ENCODE results near the gene SNUPN. TPM values are rescaled to one million over a fixed set of nuclear protein-coding genes. Genes with fewer than 3 reads are reported as not detected.

SNUPN gene
- total RNA-seq, 1 experiment from 2014 or later, result 34.6 TPM

DNA sequence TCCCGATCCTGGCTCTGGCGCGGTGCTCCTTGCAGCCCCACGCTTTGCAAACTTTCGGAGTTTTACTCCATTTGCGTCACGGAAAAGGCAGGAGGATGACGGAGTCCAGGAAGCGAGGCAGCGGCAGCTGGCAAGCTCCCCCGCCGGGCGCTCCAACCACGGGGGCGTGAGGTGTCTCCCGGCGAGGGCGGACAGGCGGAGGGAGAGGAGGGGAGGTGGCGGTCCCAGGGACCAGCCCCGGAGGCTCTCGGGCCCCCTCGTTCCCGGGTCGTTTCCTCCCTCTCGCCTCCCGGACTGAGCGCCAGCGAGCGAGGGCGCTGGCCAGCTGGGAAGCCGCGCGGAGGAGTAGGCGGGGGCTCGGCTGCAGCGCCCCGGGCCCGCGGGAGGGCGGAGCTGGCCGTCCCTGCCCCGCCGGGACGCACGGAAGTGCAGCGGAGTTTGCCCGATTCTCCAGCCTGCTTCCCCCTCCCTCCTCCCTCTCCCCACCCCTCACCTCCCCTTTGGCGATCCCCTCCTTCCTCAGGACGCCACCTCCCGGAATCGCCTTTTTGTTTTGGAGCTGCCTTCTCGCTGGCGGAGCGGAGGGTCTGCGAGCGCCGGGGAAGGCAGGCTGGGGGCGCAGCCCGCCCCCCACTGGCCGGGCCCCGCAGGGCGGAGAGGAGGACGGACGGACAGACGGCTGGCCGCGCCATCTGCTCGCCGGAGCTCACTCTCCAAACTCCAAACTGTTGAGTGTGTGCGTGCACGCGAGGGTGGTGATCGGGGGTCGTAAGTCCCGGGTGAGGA is 22.0 kb upstream of the SNUPN start, which contains the start of gene SNX33:
Gene SNX33 (plus strand): TSS at position 543 of the 786 bp plus-strand sequence. CDS start 1,191 bp downstream, outside the sequence.
- POLR2A ChIA-PET (ENCODE audit: low non-redundant PET), result interaction anchor here (0.5 to 0.7 kb wide), 2 partner anchors 205 to 664 kb away, joined by 4 to 7 read pairs; partner anchors contain the start of gene ETFA

DNA sequence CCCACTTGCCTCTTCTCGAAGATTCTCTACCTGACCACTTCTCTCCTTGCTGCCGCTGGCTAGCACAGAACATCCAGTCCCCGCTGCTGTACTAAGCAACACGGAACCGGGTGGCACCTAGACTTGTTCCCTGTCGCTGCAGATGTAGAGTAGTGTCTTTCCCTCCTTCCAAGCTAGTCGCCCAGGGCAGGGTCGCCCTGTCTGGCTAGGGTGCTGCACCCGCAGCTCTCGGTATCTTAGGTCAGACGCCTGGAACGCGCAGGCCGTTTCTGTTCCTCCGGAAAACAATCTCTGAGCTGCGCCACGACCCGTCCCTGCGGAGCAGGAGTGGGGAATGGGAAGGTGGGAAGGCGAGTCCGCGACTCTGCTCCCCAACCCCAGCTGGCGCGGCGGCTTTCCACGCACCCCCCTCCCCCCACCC is 21.4 kb upstream of the SNUPN start:
- no peak for TF ChIP-seq EZH2 (IDR thresholded peaks at IDR 0.05; ENCODE audit: borderline replicate concordance, low read depth, low read length, poor library complexity, severe bottlenecking)
- TF ChIP-seq, protein P1, sequence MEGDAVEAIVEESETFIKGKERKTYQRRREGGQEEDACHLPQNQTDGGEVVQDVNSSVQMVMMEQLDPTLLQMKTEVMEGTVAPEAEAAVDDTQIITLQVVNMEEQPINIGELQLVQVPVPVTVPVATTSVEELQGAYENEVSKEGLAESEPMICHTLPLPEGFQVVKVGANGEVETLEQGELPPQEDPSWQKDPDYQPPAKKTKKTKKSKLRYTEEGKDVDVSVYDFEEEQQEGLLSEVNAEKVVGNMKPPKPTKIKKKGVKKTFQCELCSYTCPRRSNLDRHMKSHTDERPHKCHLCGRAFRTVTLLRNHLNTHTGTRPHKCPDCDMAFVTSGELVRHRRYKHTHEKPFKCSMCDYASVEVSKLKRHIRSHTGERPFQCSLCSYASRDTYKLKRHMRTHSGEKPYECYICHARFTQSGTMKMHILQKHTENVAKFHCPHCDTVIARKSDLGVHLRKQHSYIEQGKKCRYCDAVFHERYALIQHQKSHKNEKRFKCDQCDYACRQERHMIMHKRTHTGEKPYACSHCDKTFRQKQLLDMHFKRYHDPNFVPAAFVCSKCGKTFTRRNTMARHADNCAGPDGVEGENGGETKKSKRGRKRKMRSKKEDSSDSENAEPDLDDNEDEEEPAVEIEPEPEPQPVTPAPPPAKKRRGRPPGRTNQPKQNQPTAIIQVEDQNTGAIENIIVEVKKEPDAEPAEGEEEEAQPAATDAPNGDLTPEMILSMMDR (conservative IDR thresholded peaks at IDR 0.05; ENCODE audit: low read depth, low read length), result no peak
- ChIA-PET POLR2A (ENCODE audit: low non-redundant PET) (no interaction called here), CTCF (interaction anchor here (1.3 to 2.4 kb wide), 2 partner anchors 9 to 279 kb away, joined by 6 to 8 read pairs; partner anchors contain the start of gene MAN2C1)
- peak overlapping the region; percentile 96 for H3K4me3 ChIP-seq (ENCODE audit: low read depth, low read length, poor library complexity, severe bottlenecking)
- BruUV-seq (replicated peaks), result no TSS peak
- peak; percentile 19 for DNase-seq (ENCODE audit: low spot score)
- peak overlapping the region; percentile 76 for H3K27ac ChIP-seq (ENCODE audit: low read depth, low read length, poor library complexity, severe bottlenecking)
- no peaks in the 10 kb centered on the region for H3K27me3 ChIP-seq (replicated peaks; ENCODE audit: insufficient read depth, low read depth, low read length, poor library complexity)
- intact Hi-C loops (cut with micrococcal nuclease; ENCODE audit: unreplicated experiment), result loop anchor here (5.0 kb wide), 1 partner anchor 140 kb away; no protein-coding TSS in a partner anchor
- no peaks in the 10 kb centered on the region for H3K36me3 ChIP-seq (ENCODE audit: insufficient read depth, low read length, poor library complexity, severe bottlenecking)
- no peaks in the 10 kb centered on the region for H3K9me3 ChIP-seq (ENCODE audit: low read depth, low read length, poor library complexity, severe bottlenecking)
- peaks cover 6% of the 10 kb centered on the region for H3K4me1 ChIP-seq (ENCODE audit: insufficient read depth, low read length, poor library complexity, severe bottlenecking)

More for the DNA sequence above, 22.0 kb upstream of the SNUPN start, which contains the start of gene SNX33:
- Histone ChIP-seq H3K27ac (ENCODE audit: low read depth, low read length, poor library complexity, severe bottlenecking) (peak within 1 kb of the TSS; percentile 76), H3K4me1 (ENCODE audit: insufficient read depth, low read length, poor library complexity, severe bottlenecking) (peaks cover 6% of the 10 kb centered on the region), H3K27me3 (replicated peaks; ENCODE audit: insufficient read depth, low read depth, low read length, poor library complexity) (no peaks in the 10 kb centered on the region), H3K36me3 (ENCODE audit: insufficient read depth, low read length, poor library complexity, severe bottlenecking) (no peaks in the 10 kb centered on the region), H3K9me3 (ENCODE audit: low read depth, low read length, poor library complexity, severe bottlenecking) (no peaks in the 10 kb centered on the region), H3K4me3 (ENCODE audit: low read depth, low read length, poor library complexity, severe bottlenecking) (peak within 1 kb of the TSS; percentile 96)
- BruUV-seq (replicated peaks), result no TSS peak
- CTCF ChIA-PET, result interaction anchor here (0.5 to 2.4 kb wide), 4 partner anchors 9 to 280 kb away, joined by 4 to 10 read pairs (median 7); partner anchors contain the start of gene MAN2C1
- no peak for TF ChIP-seq EZH2 (IDR thresholded peaks at IDR 0.05; ENCODE audit: borderline replicate concordance, low read depth, low read length, poor library complexity, severe bottlenecking)
- TF ChIP-seq, protein P1 (conservative IDR thresholded peaks at IDR 0.05; ENCODE audit: low read depth, low read length), result peak; percentile 66
- peak; percentile 77 for DNase-seq (ENCODE audit: low spot score)
- intact Hi-C loops (cut with micrococcal nuclease; ENCODE audit: unreplicated experiment), result loop anchor here (5.0 kb wide), 1 partner anchor 140 kb away; no protein-coding TSS in a partner anchor

DNA sequence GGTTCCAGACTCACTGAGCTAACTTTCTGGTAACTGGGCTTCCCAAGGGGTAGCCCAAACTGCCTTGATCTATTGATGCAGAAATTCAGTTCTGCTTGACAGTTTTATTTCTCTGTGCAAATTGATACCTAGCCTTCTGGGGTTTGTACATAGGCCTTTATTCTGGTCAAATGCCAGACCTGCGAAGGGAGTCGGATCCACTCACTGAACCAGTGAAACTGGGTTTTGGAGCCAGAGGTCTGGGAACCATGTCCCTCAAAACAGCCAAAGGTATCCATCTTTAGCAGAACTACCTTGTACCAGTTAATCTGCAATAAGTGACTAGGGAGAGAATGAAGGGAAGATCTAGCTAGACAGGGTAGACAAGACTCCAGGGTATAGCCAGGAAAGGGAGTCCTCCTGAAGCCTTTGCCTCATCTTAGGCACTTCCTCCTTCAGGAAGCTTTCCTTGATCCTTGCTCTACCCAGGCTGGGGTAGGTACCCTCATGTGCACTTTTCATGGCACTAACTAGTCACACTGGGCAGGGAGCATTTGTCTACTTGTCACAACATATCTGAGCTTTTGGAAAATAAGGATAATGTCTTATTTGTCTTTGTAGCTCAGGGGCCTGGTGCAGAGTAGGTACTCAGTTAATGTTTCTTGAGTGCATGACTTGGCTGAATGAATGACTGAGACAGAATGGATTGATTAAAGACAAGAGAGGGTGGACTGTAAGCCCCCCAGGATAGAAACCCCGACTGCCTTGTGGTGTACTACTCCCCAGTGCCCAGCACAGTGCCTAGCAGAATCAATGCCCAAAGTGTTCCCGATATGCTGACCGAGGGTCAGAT is 20.8 kb upstream of the SNUPN start:
- CTCF ChIA-PET, result interaction anchor here (0.6 to 2.4 kb wide), 2 partner anchors 278 to 312 kb away, joined by 8 read pairs; partner anchors contain the start of gene MAN2C1
- peak overlapping the region; percentile 96 for H3K4me3 ChIP-seq (ENCODE audit: low read depth, low read length, poor library complexity, severe bottlenecking)
- peak overlapping the region; percentile 76 for H3K27ac ChIP-seq (ENCODE audit: low read depth, low read length, poor library complexity, severe bottlenecking)
- H3K27me3 ChIP-seq (replicated peaks; ENCODE audit: insufficient read depth, low read depth, low read length, poor library complexity), result no peaks in the 10 kb centered on the region
- H3K9me3 ChIP-seq (ENCODE audit: low read depth, low read length, poor library complexity, severe bottlenecking), result no peaks in the 10 kb centered on the region
- POLR2A ChIA-PET (ENCODE audit: low non-redundant PET), result no interaction called here
- peaks cover 6% of the 10 kb centered on the region for H3K4me1 ChIP-seq (ENCODE audit: insufficient read depth, low read length, poor library complexity, severe bottlenecking)
- no peaks in the 10 kb centered on the region for H3K36me3 ChIP-seq (ENCODE audit: insufficient read depth, low read length, poor library complexity, severe bottlenecking)
- DNase-seq (ENCODE audit: low spot score), result no peak
- no TSS peak for BruUV-seq (replicated peaks)
- TF ChIP-seq, protein P1 (conservative IDR thresholded peaks at IDR 0.05; ENCODE audit: low read depth, low read length), result no peak
- no peak for TF ChIP-seq EZH2 (IDR thresholded peaks at IDR 0.05; ENCODE audit: borderline replicate concordance, low read depth, low read length, poor library complexity, severe bottlenecking)
- intact Hi-C loops (cut with micrococcal nuclease; ENCODE audit: unreplicated experiment), result loop anchor here (5.0 kb wide), 1 partner anchor 139 kb away; no protein-coding TSS in a partner anchor

All from A673 (cell line).